H1 (cell line): Measurements from ENCODE around the gene MYO15A. TPM values are rescaled to one million over a fixed set of nuclear protein-coding genes. Genes with fewer than 3 reads are reported as not detected.

Experiments
- CTCF ChIA-PET: fragments of 300-600 bp; sonication (Branson Sonifier 250); formaldehyde crosslinking; loops from one replicate; lab custom pipeline; 2021; ENCODE audit not compliant: partially characterized antibody; lab: Charles Lee
- POLR2A ChIA-PET: fragments of 300-600 bp; sonication (Branson Sonifier 250); formaldehyde crosslinking; loops from one replicate; lab custom pipeline; 2021; ENCODE audit warnings: inconsistent platforms; ENCODE audit not compliant: partially characterized antibody; lab: Charles Lee
- DNase-seq, 2 experiments: peaks; one replicate each; pipeline versions ENCODE4 v3.0.0 to v3.0.0-alpha.2; 2010 to 2022; ENCODE audit warnings: low spot score in 2 of 2, low read depth in 1 of 2, mixed read lengths in 1 of 2
- FAIRE-seq: peaks from 2 replicates; lab custom pipeline; 2011; peaks lifted over from hg19 to GRCh38; lab: Jason Lieb, UNC
- H2AFZ ChIP-seq: 2 replicates; pipeline ENCODE4 v1.8.1; 2012; ENCODE audit warnings: low read length, inconsistent platforms
- H2AK5ac ChIP-seq: 2 replicates; pipeline ENCODE4 v1.6.1; 2013; ENCODE audit warnings: low read depth, low read length
- H2BK120ac ChIP-seq: replicated peaks from 2 replicates; pipeline ENCODE3; 2013; ENCODE audit warnings: low read depth, low read length, inconsistent platforms
- H2BK12ac ChIP-seq: 2 replicates; pipeline ENCODE4 v1.6.1; 2013; ENCODE audit warnings: low read depth, low read length
- H2BK15ac ChIP-seq: 2 replicates; pipeline ENCODE4 v1.6.1; 2013; ENCODE audit warnings: low read length
- H2BK20ac ChIP-seq: 2 replicates; pipeline ENCODE4 v1.6.1; 2013; ENCODE audit warnings: low read length
- H2BK5ac ChIP-seq: 2 replicates; pipeline ENCODE4 v1.6.1; 2013; ENCODE audit warnings: low read depth, low read length
- H3K14ac ChIP-seq: 2 replicates; pipeline ENCODE4 v1.6.1; 2013; ENCODE audit warnings: inconsistent platforms; ENCODE audit not compliant: insufficient read length
- H3K18ac ChIP-seq: 2 replicates; pipeline ENCODE4 v1.6.1; 2013; ENCODE audit warnings: low read length; ENCODE audit errors: extremely low read depth
- H3K23ac ChIP-seq: 2 replicates; pipeline ENCODE4 v1.6.1; 2013; ENCODE audit warnings: inconsistent platforms; ENCODE audit not compliant: insufficient read length
- H3K23me2 ChIP-seq: 2 replicates; pipeline ENCODE4 v1.6.1; 2013; ENCODE audit warnings: low read depth, low read length
- H3K27ac ChIP-seq: 2 replicates; pipeline ENCODE4 v1.6.1; 2011; ENCODE audit warnings: low read depth, low read length, inconsistent platforms
- H3K27me3 ChIP-seq, 4 experiments: replicated peaks in 1 of 4; 1 replicate in 1 of 4; 2 replicates in 3 of 4; pipeline versions ENCODE4 v1.6.1 to v1.8.1; 2011 to 2013; ENCODE audit warnings: low read length in 3 of 4, mild to moderate bottlenecking in 3 of 4, inconsistent platforms in 2 of 4, mixed read lengths in 2 of 4, moderate library complexity in 1 of 4; ENCODE audit not compliant: control insufficient read depth in 3 of 4, insufficient read depth in 3 of 4; ENCODE audit errors: extremely low read depth in 1 of 4
- H3K36me3 ChIP-seq, 4 experiments: 2 replicates each; pipeline versions ENCODE4 v1.6.1 to v1.8.1; 2011 to 2013; ENCODE audit warnings: mild to moderate bottlenecking in 4 of 4, low read length in 3 of 4, moderate library complexity in 2 of 4, control low read depth in 1 of 4, inconsistent platforms in 1 of 4; ENCODE audit not compliant: insufficient read depth in 4 of 4, control insufficient read depth in 2 of 4
- H3K4ac ChIP-seq: replicated peaks from 2 replicates; pipeline ENCODE3; 2013; ENCODE audit warnings: low read length, low read depth, mixed read lengths, inconsistent platforms; ENCODE audit not compliant: insufficient read length
- H3K4me1 ChIP-seq, 4 experiments: replicated peaks in 1 of 4; 1 replicate in 1 of 4; 2 replicates in 3 of 4; pipeline versions ENCODE4 v1.6.1 to v1.8.1; 2011 to 2013; ENCODE audit warnings: low read length in 3 of 4, inconsistent platforms in 2 of 4, mixed read lengths in 1 of 4; ENCODE audit not compliant: insufficient read depth in 4 of 4, control insufficient read depth in 3 of 4
- H3K4me2 ChIP-seq, 2 experiments: 2 replicates each; pipeline versions ENCODE4 v1.6.1 to v1.8.1; 2011 to 2013; ENCODE audit warnings: low read depth in 2 of 2, low read length in 2 of 2, control low read depth in 1 of 2, inconsistent platforms in 1 of 2, mild to moderate bottlenecking in 1 of 2; ENCODE audit not compliant: insufficient read depth in 1 of 2
- H3K4me3 ChIP-seq, 4 experiments: fragments of 200-600, 300-600 bp in 1 of 4; sonication (generic), shearing (Covaris generic), sonication (Bioruptor Twin) in 1 of 4; 2 replicates each; pipeline versions ENCODE4 v1.5.1 to v1.8.1; 2011 to 2016; ENCODE audit warnings: low read length in 4 of 4, low read depth in 3 of 4, control low read depth in 2 of 4, inconsistent platforms in 2 of 4, mild to moderate bottlenecking in 2 of 4, mixed read lengths in 1 of 4, moderate library complexity in 1 of 4; ENCODE audit not compliant: insufficient read depth in 2 of 4; ENCODE audit errors: extremely low read depth in 1 of 4
- H3K56ac ChIP-seq: replicated peaks from 2 replicates; pipeline ENCODE3; 2013; ENCODE audit warnings: low read depth, mild to moderate bottlenecking, mixed read lengths, low read length, inconsistent platforms; ENCODE audit not compliant: insufficient read length
- H3K79me1 ChIP-seq: 2 replicates; pipeline ENCODE4 v1.6.1; 2013; ENCODE audit warnings: low read depth, low read length, control low read depth
- H3K79me2 ChIP-seq, 2 experiments: 2 replicates each; pipeline versions ENCODE4 v1.6.1 to v1.8.1; 2012 to 2013; ENCODE audit warnings: low read length in 2 of 2, mild to moderate bottlenecking in 2 of 2, inconsistent platforms in 1 of 2; ENCODE audit not compliant: insufficient read depth in 2 of 2, control insufficient read depth in 1 of 2
- H3K9ac ChIP-seq, 4 experiments: replicated peaks in 1 of 4; 1 replicate in 1 of 4; 2 replicates in 3 of 4; pipeline versions ENCODE4 v1.6.1 to v1.8.1; 2011 to 2013; ENCODE audit warnings: low read depth in 3 of 4, low read length in 3 of 4, control low read depth in 2 of 4, mild to moderate bottlenecking in 2 of 4, moderate library complexity in 2 of 4, inconsistent platforms in 1 of 4; ENCODE audit errors: extremely low read depth in 1 of 4
- H3K9me3 ChIP-seq, 2 experiments: 2 replicates each; pipeline versions ENCODE4 v1.6.1 to v1.8.1; 2012 to 2013; ENCODE audit warnings: mild to moderate bottlenecking in 2 of 2, moderate library complexity in 2 of 2, control low read depth in 1 of 2, inconsistent platforms in 1 of 2, low read depth in 1 of 2, low read length in 1 of 2, mixed read lengths in 1 of 2; ENCODE audit not compliant: insufficient read depth in 2 of 2
- H4K20me1 ChIP-seq, 2 experiments: replicated peaks in 1 of 2; 2 replicates each; pipeline versions ENCODE3 to v1.8.1; 2011 to 2013; ENCODE audit warnings: inconsistent platforms in 2 of 2, low read length in 2 of 2, mild to moderate bottlenecking in 1 of 2; ENCODE audit not compliant: insufficient read depth in 2 of 2, control insufficient read depth in 1 of 2
- H4K5ac ChIP-seq: 2 replicates; pipeline ENCODE4 v1.6.1; 2013; ENCODE audit warnings: low read length, low read depth, mixed read lengths, inconsistent platforms; ENCODE audit not compliant: insufficient read length
- H4K8ac ChIP-seq: 2 replicates; pipeline ENCODE4 v1.8.0; 2013; ENCODE audit warnings: mild to moderate bottlenecking, moderate library complexity, low read length, inconsistent platforms; ENCODE audit not compliant: insufficient read depth; ENCODE audit errors: extremely low read depth
- H4K91ac ChIP-seq: replicated peaks from 2 replicates; pipeline ENCODE3; 2013; ENCODE audit warnings: low read length, mixed read lengths, inconsistent platforms; ENCODE audit not compliant: insufficient read length
- BCL11A ChIP-seq, 2 experiments: IDR thresholded peaks; one replicate each; pipeline ENCODE4 v1.6.1; 2011; ENCODE audit warnings: low read depth in 2 of 2, low read length in 2 of 2, mild to moderate bottlenecking in 2 of 2
- BRCA1 ChIP-seq: IDR thresholded peaks from 2 replicates; pipeline ENCODE4 v1.6.1; 2012; ENCODE audit warnings: low read depth, low read length, improper control_type of control experiment
- EGR1 ChIP-seq: IDR thresholded peaks from 2 replicates; pipeline ENCODE4 v1.6.1; 2011; ENCODE audit warnings: low read depth, low read length, borderline replicate concordance
- GTF2F1 ChIP-seq: IDR thresholded peaks from 2 replicates; pipeline ENCODE4 v1.6.1; 2012; ENCODE audit warnings: low read depth, low read length, improper control_type of control experiment, borderline replicate concordance
- HDAC2 ChIP-seq, 2 experiments: fragments of 300-600 bp in 1 of 2; sonication (generic) in 1 of 2; IDR thresholded peaks; 2 replicates each; pipeline ENCODE4 v1.6.1; 2011 to 2012; ENCODE audit warnings: low read depth in 2 of 2, low read length in 2 of 2, mild to moderate bottlenecking in 2 of 2, moderate library complexity in 2 of 2, borderline replicate concordance in 1 of 2, inconsistent platforms in 1 of 2
- HDAC6 ChIP-seq: IDR thresholded peaks from one replicate; pipeline ENCODE4 v1.7.1; 2012; ENCODE audit warnings: low read depth, mild to moderate bottlenecking, inconsistent platforms, low read length, moderate library complexity
- PHF8 ChIP-seq: fragments of 200-600 bp; sonication (generic); conservative IDR thresholded peaks from 2 replicates; pipeline ENCODE4 v1.7.1; 2012; ENCODE audit warnings: low read depth, mild to moderate bottlenecking, inconsistent platforms, low read length, moderate library complexity
- POLR2AphosphoS5 ChIP-seq: IDR thresholded peaks from 2 replicates; pipeline ENCODE4 v1.6.1; 2011; ENCODE audit warnings: low read depth, low read length
- RAD21 ChIP-seq, 2 experiments: IDR thresholded peaks in 1 of 2; conservative IDR thresholded peaks in 1 of 2; 2 replicates each; pipeline ENCODE4 v1.6.1; 2011; ENCODE audit warnings: low read depth in 2 of 2, low read length in 2 of 2, improper control_type of control experiment in 1 of 2, inconsistent platforms in 1 of 2, mild to moderate bottlenecking in 1 of 2, moderate library complexity in 1 of 2
- RNF2 ChIP-seq: fragments of 200-900, 300-1000 bp; sonication (generic); IDR thresholded peaks from 2 replicates; pipeline ENCODE4 v1.7.1; 2016; ENCODE audit warnings: borderline replicate concordance, low read depth, mild to moderate bottlenecking, antibody characterized with exemption, low read length; ENCODE audit not compliant: poor library complexity, severe bottlenecking; ENCODE audit errors: missing control alignments
- SP1 ChIP-seq: IDR thresholded peaks from 2 replicates; pipeline ENCODE4 v1.6.1; 2011; ENCODE audit warnings: low read depth, low read length
- TAF1 ChIP-seq: IDR thresholded peaks from 2 replicates; pipeline ENCODE4 v1.6.1; 2011; ENCODE audit warnings: mild to moderate bottlenecking, low read depth, low read length
- TAF7 ChIP-seq: optimal IDR thresholded peaks from 2 replicates; pipeline ENCODE3; 2011; ENCODE audit warnings: low read depth, mild to moderate bottlenecking, inconsistent platforms, low read length, moderate library complexity, borderline replicate concordance
- TEAD4 ChIP-seq: IDR thresholded peaks from 2 replicates; pipeline ENCODE4 v1.6.1; 2012; ENCODE audit warnings: low read depth, low read length, inconsistent platforms, mixed read lengths
- WGBS, 2 experiments: shearing (Covaris generic) in 1 of 2; methylation state at CpG; one replicate each; pipeline versions ENCODE4 v1.1.6 to v1.1.7; 2013 to 2015; ENCODE audit warnings: low lambda C conversion rate in 2 of 2, mixed read lengths in 2 of 2, inconsistent platforms in 1 of 2, low coverage in 1 of 2, missing lambda C conversion rate in 1 of 2; ENCODE audit not compliant: insufficient replicate concordance in 2 of 2, insufficient coverage in 1 of 2, insufficient read length in 1 of 2; ENCODE audit errors: extremely low coverage in 1 of 2, missing lambda C conversion rate in 1 of 2; 5-methylcytosine and 5-hydroxymethylcytosine counted together
- polyA plus RNA-seq, 7 experiments: library from polyadenylated mRNA; depleted of rRNA in 3 of 7; stranded (reverse) in 5 of 7; unstranded in 2 of 7; fragments of >200 nt in 5 of 7; fragments of 200-250 nt in 2 of 7; gene quantifications; 1 replicate in 5 of 7; 2 replicates in 1 of 7; 4 replicates in 1 of 7; pipeline versions ENCODE4 v1.2.1 to v1.2.3, GENCODE V29; 2011 to 2013; ENCODE audit warnings: missing spikeins in 2 of 7, mixed read lengths in 2 of 7
- total RNA-seq: library from RNA; stranded (reverse); fragmentation: NEBNext Ultra II Directional; extraction: Animal tissue kit (Norgen Biotek cat#: 25700); gene quantifications from 2 replicates; pipeline ENCODE4 v1.2.1, GENCODE V29; 2021

MYO15A gene
- total and polyA plus RNA-seq, 2 of the 8 experiments (the other 6 are each of a cell fraction or from before 2014, with no cell fraction given) = 1.6 to 4.2 TPM

GRCh38 chr17:18119938-18120337, 11.4 kb downstream of the MYO15A start:
- H3K14ac ChIP-seq = no peak overlapping the region
- H3K9me3 ChIP-seq = peaks cover 10 to 24% of the 10 kb centered on the region in 2 experiments
- H3K23me2 ChIP-seq = no peaks in the 10 kb centered on the region
- no peak overlapping the region for H3K4me3 ChIP-seq
- H4K20me1 ChIP-seq = no peaks in the 10 kb centered on the region
- H4K8ac ChIP-seq = no peak overlapping the region
- no peaks in the 10 kb centered on the region for H3K79me2 ChIP-seq
- H3K27me3 ChIP-seq = no peaks in the 10 kb centered on the region
- no peak overlapping the region for H3K23ac ChIP-seq
- no peak overlapping the region for H2AFZ ChIP-seq
- no peaks in the 10 kb centered on the region for H3K79me1 ChIP-seq
- H3K9ac ChIP-seq = no peak overlapping the region
- H3K4ac ChIP-seq = no peak overlapping the region
- H3K36me3 ChIP-seq = peaks cover 0 to 4% (median 0%) of the 10 kb centered on the region in 4 experiments; a peak in 1 of 8 replicates
- POLR2A ChIA-PET = no interaction called here
- no peak overlapping the region for H3K18ac ChIP-seq
- CTCF ChIA-PET = interaction anchor here (1.4 kb wide), 1 partner anchor 21 kb away, joined by 3 read pairs; no protein-coding TSS in a partner anchor
- no peak overlapping the region for H4K91ac ChIP-seq
- WGBS, 2 experiments = 98% methylated on average over 26 of the region's 30 CpGs; no CpG with 5 or more reads in 1 of the 2 experiments
- no peak for DNase-seq
- H4K5ac ChIP-seq = no peak overlapping the region
- no peak overlapping the region for H2BK15ac ChIP-seq
- no peaks in the 10 kb centered on the region; a peak in 1 of 7 replicates for H3K4me1 ChIP-seq
- no peak for FAIRE-seq
- no peak overlapping the region for H2AK5ac ChIP-seq
- H2BK5ac ChIP-seq = no peak overlapping the region
- no peak overlapping the region for H3K56ac ChIP-seq
- no peak overlapping the region for H2BK20ac ChIP-seq
- H3K4me2 ChIP-seq = no peak overlapping the region
- no peak overlapping the region for H3K27ac ChIP-seq
- H2BK120ac ChIP-seq = no peak overlapping the region
- no peak overlapping the region for H2BK12ac ChIP-seq
- TF ChIP-seq HDAC2 (IDR thresholded peaks at IDR 0.05; ENCODE audit: borderline replicate concordance in 1 of 2, low read depth in 2 of 2, low read length in 2 of 2) (no peak), RNF2 (no peak), BCL11A (IDR thresholded peaks at IDR 0.05; ENCODE audit: low read depth in 2 of 2, low read length in 2 of 2) (no peak), TAF1 (no peak), PHF8 (no peak), TEAD4 (no peak), BRCA1 (no peak), EGR1 (no peak), HDAC6 (no peak), GTF2F1 (no peak), TAF7 (no peak), SP1 (no peak), POLR2AphosphoS5 (no peak), RAD21 (IDR thresholded peaks at IDR 0.05 in 1 of 2, conservative IDR thresholded peaks at IDR 0.05 in 1 of 2; ENCODE audit: low read depth in 2 of 2, low read length in 2 of 2) (no peak)
